ENCODE measurements around the gene CYP21A2.
"Not testable (repeated sequence)": the region's sequence is repeated elsewhere in the genome, so short reads cannot be mapped to it uniquely, and the experiment has no call there.

- TF ChIP-seq CTCF (conservative IDR thresholded peaks at IDR 0.05); EZH2 (IDR thresholded peaks at IDR 0.05; ENCODE audit: low read depth): not testable (repeated sequence)
Measured at GRCh38 chr6:31994421-31994820, 43.8 kb upstream of the CYP21A2 start.

Measured in PC-9 (cell line).